ENCODE measurements around the gene KTN1. TPM values are rescaled to one million over a fixed set of nuclear protein-coding genes. Genes with fewer than 3 reads are reported as not detected.

The KTN1 gene
- total and polyA plus RNA-seq, 2 experiments from 2014 or later: 150 to 164 TPM

DNA sequence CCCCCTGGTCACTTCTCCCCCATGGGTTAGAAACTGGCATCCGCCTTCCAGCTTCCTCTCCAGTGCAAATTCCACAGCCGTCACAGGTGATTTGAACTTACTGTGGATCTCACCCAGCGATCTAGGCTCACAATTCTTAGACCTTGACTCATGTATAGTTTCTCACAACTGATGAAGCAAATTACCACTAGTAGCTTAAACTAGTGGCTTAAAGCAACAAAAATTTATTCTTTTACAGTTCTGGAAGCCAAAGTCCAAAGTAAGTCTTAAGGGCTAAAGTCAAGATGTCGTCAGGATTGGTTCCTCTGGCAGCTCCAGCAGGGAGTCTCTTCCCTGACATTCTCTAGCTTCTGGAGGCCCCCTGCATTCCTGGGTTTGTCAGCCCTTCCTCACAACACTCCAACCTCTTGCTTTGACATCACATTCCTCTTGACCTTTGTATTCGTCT lies 117.4 kb downstream of the KTN1 start:
- no peaks in the 10 kb centered on the region for H3K36me3 ChIP-seq (replicated peaks; ENCODE audit: insufficient read depth, low read depth)
- DNase-seq (ENCODE audit: low spot score): peak; percentile 70
- no peaks in the 10 kb centered on the region for H4K20me1 ChIP-seq (ENCODE audit: insufficient read depth, poor library complexity, severe bottlenecking)
- H3K27me3 ChIP-seq: no peaks in the 10 kb centered on the region
- no peaks in the 10 kb centered on the region for H3K79me2 ChIP-seq
- TF ChIP-seq, protein P1, sequence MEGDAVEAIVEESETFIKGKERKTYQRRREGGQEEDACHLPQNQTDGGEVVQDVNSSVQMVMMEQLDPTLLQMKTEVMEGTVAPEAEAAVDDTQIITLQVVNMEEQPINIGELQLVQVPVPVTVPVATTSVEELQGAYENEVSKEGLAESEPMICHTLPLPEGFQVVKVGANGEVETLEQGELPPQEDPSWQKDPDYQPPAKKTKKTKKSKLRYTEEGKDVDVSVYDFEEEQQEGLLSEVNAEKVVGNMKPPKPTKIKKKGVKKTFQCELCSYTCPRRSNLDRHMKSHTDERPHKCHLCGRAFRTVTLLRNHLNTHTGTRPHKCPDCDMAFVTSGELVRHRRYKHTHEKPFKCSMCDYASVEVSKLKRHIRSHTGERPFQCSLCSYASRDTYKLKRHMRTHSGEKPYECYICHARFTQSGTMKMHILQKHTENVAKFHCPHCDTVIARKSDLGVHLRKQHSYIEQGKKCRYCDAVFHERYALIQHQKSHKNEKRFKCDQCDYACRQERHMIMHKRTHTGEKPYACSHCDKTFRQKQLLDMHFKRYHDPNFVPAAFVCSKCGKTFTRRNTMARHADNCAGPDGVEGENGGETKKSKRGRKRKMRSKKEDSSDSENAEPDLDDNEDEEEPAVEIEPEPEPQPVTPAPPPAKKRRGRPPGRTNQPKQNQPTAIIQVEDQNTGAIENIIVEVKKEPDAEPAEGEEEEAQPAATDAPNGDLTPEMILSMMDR (IDR thresholded peaks at IDR 0.05; ENCODE audit: poor library complexity): no peak
- TF ChIP-seq EZH2 (IDR thresholded peaks at IDR 0.05; ENCODE audit: borderline replicate concordance): no peak
- no peak for TF ChIP-seq EZH2phosphoT487 (IDR thresholded peaks at IDR 0.05; ENCODE audit: low read depth, severe bottlenecking, unreplicated experiment)
- H3K27ac ChIP-seq: peak overlapping the region; percentile 94
- H3K4me1 ChIP-seq (ENCODE audit: insufficient read depth): peaks cover 5% of the 10 kb centered on the region
- H3K4me2 ChIP-seq: peak overlapping the region; percentile 25
- H3K9me3 ChIP-seq (ENCODE audit: low read depth): no peaks in the 10 kb centered on the region
- H3K9me2 ChIP-seq (replicated peaks; ENCODE audit: insufficient read depth): no peaks in the 10 kb centered on the region
- no peak overlapping the region for H3K4me3 ChIP-seq
- WGBS (ENCODE audit: low lambda C conversion rate, missing lambda C conversion rate): 64% methylated on average over 5 of the region's 5 CpGs
- no peak overlapping the region for H2AFZ ChIP-seq

DNA sequence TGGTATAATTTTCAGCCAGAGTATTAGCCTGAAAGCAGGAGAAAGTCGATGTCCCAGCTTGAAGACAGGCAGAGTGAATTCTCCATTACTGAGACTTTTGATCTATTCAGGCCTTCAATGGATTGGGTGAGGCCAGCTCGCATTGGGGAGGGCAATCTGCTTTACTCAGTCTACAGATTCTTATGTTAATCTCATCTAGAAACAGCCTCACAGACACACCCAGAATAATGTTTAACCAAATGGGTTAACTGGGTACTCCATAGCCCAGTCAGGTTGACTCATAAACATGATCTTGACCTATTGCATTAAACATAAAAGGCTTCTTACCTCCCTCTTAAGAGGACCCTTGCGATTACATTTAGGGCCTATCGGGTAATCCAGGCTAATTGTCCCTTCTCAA lies 118.0 kb downstream of the KTN1 start:
- TF ChIP-seq EZH2 (IDR thresholded peaks at IDR 0.05; ENCODE audit: borderline replicate concordance) (no peak), EZH2phosphoT487 (IDR thresholded peaks at IDR 0.05; ENCODE audit: low read depth, severe bottlenecking, unreplicated experiment) (no peak)
- TF ChIP-seq, protein P1 (IDR thresholded peaks at IDR 0.05; ENCODE audit: poor library complexity): no peak
- no peaks in the 10 kb centered on the region for H3K36me3 ChIP-seq (replicated peaks; ENCODE audit: insufficient read depth, low read depth)
- H2AFZ ChIP-seq: no peak overlapping the region
- H3K27me3 ChIP-seq: no peaks in the 10 kb centered on the region
- peaks cover 5% of the 10 kb centered on the region for H3K4me1 ChIP-seq (ENCODE audit: insufficient read depth)
- peak overlapping the region; percentile 25 for H3K4me2 ChIP-seq
- no peaks in the 10 kb centered on the region for H3K9me3 ChIP-seq (ENCODE audit: low read depth)
- no peaks in the 10 kb centered on the region for H3K9me2 ChIP-seq (replicated peaks; ENCODE audit: insufficient read depth)
- H4K20me1 ChIP-seq (ENCODE audit: insufficient read depth, poor library complexity, severe bottlenecking): no peaks in the 10 kb centered on the region
- H3K4me3 ChIP-seq: no peak overlapping the region
- H3K27ac ChIP-seq: peak overlapping the region; percentile 94
- 65% methylated on average over 4 of the region's 4 CpGs for WGBS (ENCODE audit: low lambda C conversion rate, missing lambda C conversion rate)
- no peaks in the 10 kb centered on the region for H3K79me2 ChIP-seq
- DNase-seq (ENCODE audit: low spot score): peak; percentile 41

DNA sequence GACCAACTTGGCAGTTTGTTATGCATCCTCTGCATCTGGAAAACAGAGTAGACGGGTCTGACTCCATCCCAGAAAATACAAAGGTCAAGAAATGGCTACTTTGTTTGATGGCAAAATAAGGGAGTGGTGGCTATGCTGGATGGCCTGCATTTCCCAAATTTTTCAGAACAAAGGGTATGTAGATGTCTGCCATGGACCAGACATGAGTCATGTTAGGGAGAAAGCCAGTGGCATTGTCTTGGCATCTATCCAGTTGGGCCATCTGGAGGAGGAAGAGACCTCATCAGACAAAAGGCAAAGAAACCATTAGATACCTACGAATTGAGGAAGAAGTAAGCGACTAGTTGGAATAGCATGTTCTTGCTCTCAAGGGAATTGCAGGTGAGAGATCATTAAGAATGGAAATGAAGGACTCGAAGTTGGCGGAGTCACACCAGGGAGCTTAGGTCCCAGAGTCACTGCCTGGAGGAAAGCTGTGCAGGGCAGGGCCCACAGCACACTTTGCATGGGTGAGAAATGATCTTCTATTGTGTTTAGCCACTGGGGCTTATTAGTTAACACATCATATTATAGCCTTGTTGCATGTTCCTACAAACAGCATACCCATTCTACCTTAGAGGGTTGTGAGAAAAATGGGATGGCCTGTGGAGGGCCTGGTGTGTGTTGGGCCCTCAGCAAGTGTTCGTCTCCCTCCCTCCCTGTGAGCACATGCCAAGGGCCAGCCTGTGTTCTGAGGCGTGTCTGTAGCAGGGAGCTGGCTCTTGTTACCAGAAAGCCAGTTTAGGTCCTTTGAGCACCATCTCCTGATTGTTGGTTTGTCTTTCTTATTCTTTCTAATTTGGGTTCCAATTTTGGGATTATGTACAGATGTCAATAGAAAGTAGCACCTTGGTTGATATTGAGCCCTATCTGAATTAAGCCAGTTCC lies 119.4 kb downstream of the KTN1 start:
- no peak overlapping the region for H3K4me2 ChIP-seq
- H3K27me3 ChIP-seq: no peaks in the 10 kb centered on the region
- H3K36me3 ChIP-seq (replicated peaks; ENCODE audit: insufficient read depth, low read depth): no peaks in the 10 kb centered on the region
- H3K4me3 ChIP-seq: no peak overlapping the region
- H3K4me1 ChIP-seq (ENCODE audit: insufficient read depth): peaks cover 5% of the 10 kb centered on the region
- H3K79me2 ChIP-seq: no peaks in the 10 kb centered on the region
- H3K9me2 ChIP-seq (replicated peaks; ENCODE audit: insufficient read depth): no peaks in the 10 kb centered on the region
- no peaks in the 10 kb centered on the region for H4K20me1 ChIP-seq (ENCODE audit: insufficient read depth, poor library complexity, severe bottlenecking)
- H3K9me3 ChIP-seq (ENCODE audit: low read depth): no peaks in the 10 kb centered on the region
- TF ChIP-seq EZH2phosphoT487 (IDR thresholded peaks at IDR 0.05; ENCODE audit: low read depth, severe bottlenecking, unreplicated experiment) (no peak), EZH2 (IDR thresholded peaks at IDR 0.05; ENCODE audit: borderline replicate concordance) (no peak)
- TF ChIP-seq, protein P1 (IDR thresholded peaks at IDR 0.05; ENCODE audit: poor library complexity): no peak
- no peak overlapping the region for H2AFZ ChIP-seq
- DNase-seq (ENCODE audit: low spot score): no peak
- WGBS (ENCODE audit: low lambda C conversion rate, missing lambda C conversion rate): 95% methylated on average over 7 of the region's 7 CpGs
- H3K27ac ChIP-seq: peak overlapping the region; percentile 94

All from hepatocyte (in vitro differentiated cells).